AG10803 (cell line): ENCODE data around the gene HLA-DQB2.
"Not testable (repeated sequence)": the region's sequence is repeated elsewhere in the genome, so short reads cannot be mapped to it uniquely, and the experiment has no call there.

Experiments used
- DNase-seq: peaks from one replicate; pipeline ENCODE4 v3.0.0; 2010; ENCODE audit warnings: low read depth
- H3K4me3 ChIP-seq: 2 replicates; pipeline ENCODE4 v1.5.1; 2011; ENCODE audit warnings: mild to moderate bottlenecking, low read length, control low read depth
- CTCF ChIP-seq: conservative IDR thresholded peaks from 2 replicates; pipeline ENCODE4 v1.5.1; 2011; ENCODE audit warnings: mild to moderate bottlenecking, low read length, control low read depth, inconsistent platforms

Gene HLA-DQB2

DNA sequence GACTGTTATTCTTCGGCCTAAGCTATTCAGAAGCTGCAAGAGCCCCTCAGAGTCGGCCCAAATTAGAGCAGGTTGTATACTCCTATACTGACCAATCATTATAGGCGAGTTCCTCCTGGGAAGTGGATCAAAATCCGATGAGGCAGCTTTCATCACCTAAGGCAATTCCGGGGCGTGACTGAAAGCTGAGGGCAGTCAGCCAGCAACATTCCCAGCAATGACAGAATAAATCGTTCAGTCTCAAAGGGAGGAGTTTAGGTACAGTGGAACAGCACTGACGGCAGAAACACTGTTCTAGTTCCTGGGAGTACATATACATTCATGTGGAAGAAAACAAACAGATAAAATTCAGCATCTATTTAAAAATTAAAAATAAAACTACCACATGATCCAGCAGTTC is 10.8 kb downstream of the HLA-DQB2 start:
- TF ChIP-seq CTCF, result no peak
- H3K4me3 ChIP-seq, result no peak overlapping the region
- DNase-seq, result no peak

DNA sequence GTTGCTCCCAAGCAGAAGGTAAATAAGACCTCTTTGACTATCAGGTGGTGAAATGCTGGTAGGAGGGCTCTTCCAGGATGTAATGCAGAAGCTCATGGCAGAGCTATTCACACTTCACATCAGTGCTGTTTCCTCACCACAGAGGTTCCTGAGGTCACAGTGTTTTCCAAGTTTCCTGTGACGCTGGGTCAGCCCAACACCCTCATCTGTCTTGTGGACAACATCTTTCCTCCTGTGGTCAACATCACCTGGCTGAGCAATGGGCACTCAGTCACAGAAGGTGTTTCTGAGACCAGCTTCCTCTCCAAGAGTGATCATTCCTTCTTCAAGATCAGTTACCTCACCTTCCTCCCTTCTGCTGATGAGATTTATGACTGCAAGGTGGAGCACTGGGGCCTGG is 17.7 kb downstream of the HLA-DQB2 start:
- not testable (repeated sequence) for DNase-seq, H3K4me3 ChIP-seq

- no peak overlapping the region for H3K4me3 ChIP-seq
- DNase-seq, result no peak
- no peak for TF ChIP-seq CTCF
Observed at GRCh38 chr6:32744776-32745175, 18.6 kb downstream of the HLA-DQB2 start.

DNA sequence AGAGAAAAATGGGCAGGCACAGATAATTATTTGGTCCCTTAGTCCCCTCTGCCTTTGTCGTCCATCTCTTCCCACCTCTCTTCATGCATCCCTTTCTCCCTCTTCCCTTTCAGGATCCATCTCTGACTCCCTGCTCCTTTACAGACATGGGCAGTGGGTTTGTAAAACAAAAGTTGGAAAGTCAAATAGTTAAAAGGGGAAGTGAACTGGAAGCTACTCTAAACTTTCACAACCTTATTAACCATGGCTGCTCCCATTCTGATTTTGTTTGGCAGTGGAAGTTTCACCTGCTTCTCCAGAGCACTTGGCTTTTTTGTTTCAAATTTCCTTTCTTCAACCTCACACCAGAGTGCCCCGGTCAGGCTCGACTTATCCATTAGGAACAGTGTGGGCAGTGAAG is 21.0 kb downstream of the HLA-DQB2 start:
- no peak for TF ChIP-seq CTCF
- DNase-seq, result no peak
- H3K4me3 ChIP-seq, result no peak overlapping the region

- DNase-seq, result no peak
- no peak within 1 kb of the TSS for H3K4me3 ChIP-seq
- no peak for TF ChIP-seq CTCF
Observed at GRCh38 chr6:32741031-32741960, 22.0 kb downstream of the HLA-DQB2 start, which contains the start of gene HLA-DQA2. Gene HLA-DQA2 (plus strand): TSS chr6:32741391. CDS start chr6:32741444, 53 bp downstream.

DNA sequence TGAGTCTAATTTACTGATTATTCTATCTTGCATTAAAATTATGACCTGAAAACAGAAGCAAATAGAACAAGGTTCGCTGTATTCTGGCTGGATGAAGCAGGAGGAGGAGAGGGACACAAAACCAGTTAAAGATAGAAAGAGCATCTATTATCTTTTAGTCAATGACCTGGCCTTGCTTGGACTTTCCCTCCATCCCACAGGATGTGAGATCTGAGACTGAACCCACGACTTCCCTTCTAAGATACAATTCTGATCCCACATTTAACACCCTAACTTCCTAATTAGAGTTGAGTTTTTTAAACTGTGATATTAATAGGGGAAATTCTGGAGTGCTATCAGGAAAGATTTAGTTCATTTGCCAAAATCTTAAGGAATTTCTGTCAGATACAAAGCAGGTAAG is 25.2 kb downstream of the HLA-DQB2 start:
- no peak for TF ChIP-seq CTCF
- no peak overlapping the region for H3K4me3 ChIP-seq
- no peak for DNase-seq

- H3K4me3 ChIP-seq, result no peak overlapping the region
- no peak for DNase-seq
- no peak for TF ChIP-seq CTCF
Observed at GRCh38 chr6:32718879-32719278, 44.5 kb downstream of the HLA-DQB2 start.
